PC-9 (cell line): ENCODE results near the gene CCDC85B.

Experiments
- CTCF ChIP-seq: fragments of 200-600 bp; sonication (generic); conservative IDR thresholded peaks from 2 replicates; pipeline ENCODE4 v1.6.1; 2017; ENCODE audit warnings: mixed run types, antibody characterized with exemption, mild to moderate bottlenecking, moderate library complexity
- EZH2 ChIP-seq: fragments of 200-600 bp; sonication (generic); IDR thresholded peaks from 2 replicates; pipeline ENCODE4 v1.8.0; 2017; ENCODE audit warnings: antibody characterized with exemption, low read depth

- no peak for TF ChIP-seq CTCF
- TF ChIP-seq EZH2 = no peak
Measured at GRCh38 chr11:65858681-65859087, 31.8 kb upstream of the CCDC85B start.
